ENCODE measurements around the gene ADARB2. TPM values are rescaled to one million over a fixed set of nuclear protein-coding genes. Genes with fewer than 3 reads are reported as not detected.
"Not testable (repeated sequence)": the region's sequence is repeated elsewhere in the genome, so short reads cannot be mapped to it uniquely, and the experiment has no call there.

ADARB2 gene
- total RNA-seq, 3 donors from 2014 or later, result 0.03 to 0.05 TPM; not detected in 1

DNA sequence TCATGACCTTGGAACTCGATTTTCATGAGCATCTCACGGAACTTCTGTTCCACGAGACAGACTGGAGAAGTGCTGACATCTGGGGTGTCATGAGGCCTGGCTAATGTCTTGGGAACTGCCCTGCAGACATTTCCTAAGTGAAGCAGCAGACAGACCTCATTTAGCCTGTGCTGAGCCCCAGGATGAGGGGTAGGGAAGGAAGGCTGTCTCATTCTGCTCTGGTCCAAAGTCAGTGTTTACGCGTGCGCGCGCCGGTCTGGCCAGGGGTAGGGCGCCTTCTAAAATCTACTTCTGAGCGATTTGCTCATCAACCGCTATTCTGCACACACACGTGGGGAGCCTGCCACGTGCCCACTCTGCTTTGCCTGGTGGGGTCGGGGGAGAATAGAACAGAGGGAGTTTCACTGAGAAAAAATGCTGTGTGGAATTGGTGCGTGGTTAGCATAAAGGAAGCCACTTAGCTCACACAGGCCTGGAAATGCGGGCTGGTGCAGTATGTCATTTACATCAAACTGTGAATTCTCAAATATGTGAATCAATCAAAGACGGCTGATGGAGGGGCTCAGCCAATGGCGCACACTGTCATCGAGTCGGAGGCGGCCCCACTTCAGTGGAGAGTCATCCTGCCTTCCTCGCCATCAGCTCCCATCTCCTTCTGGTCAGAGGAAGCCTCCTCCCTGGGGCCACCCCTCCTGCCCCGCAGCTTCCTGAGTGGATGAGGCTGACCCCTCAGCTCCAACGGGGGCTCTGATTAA is 335.1 kb downstream of the ADARB2 start:
- no peak for DNase-seq
- H3K4me1 Mint-ChIP-seq (ENCODE audit: low read depth), result no peaks in the 10 kb centered on the region
- peaks cover 23% of the 10 kb centered on the region for H3K27me3 Mint-ChIP-seq (ENCODE audit: low read depth)
- ATAC-seq, result no peak
- H3K4me3 Mint-ChIP-seq, result no peak overlapping the region
- no peaks in the 10 kb centered on the region for H3K9me3 Mint-ChIP-seq
- no peaks in the 10 kb centered on the region for H3K36me3 Mint-ChIP-seq (ENCODE audit: insufficient read depth)

- Mint-ChIP-seq H3K9me3 (no peaks in the 10 kb centered on the region), H3K36me3 (ENCODE audit: insufficient read depth) (no peaks in the 10 kb centered on the region)
Observed at GRCh38 chr10:1401071-1401965, 336.0 kb downstream of the ADARB2 start.

GRCh38 chr10:1400101-1401070 is 336.9 kb downstream of the ADARB2 start:
- H3K36me3 Mint-ChIP-seq (ENCODE audit: insufficient read depth), result no peaks in the 10 kb centered on the region
- no peaks in the 10 kb centered on the region for H3K9me3 Mint-ChIP-seq
- peaks cover 19% of the 10 kb centered on the region for H3K27me3 Mint-ChIP-seq (ENCODE audit: low read depth)
- no peak overlapping the region for H3K4me3 Mint-ChIP-seq
- no peak for DNase-seq
- no peak for ATAC-seq
- H3K4me1 Mint-ChIP-seq (ENCODE audit: low read depth), result no peaks in the 10 kb centered on the region

More at GRCh38 chr10:1401071-1401965, 336.0 kb downstream of the ADARB2 start:
- H3K4me1 Mint-ChIP-seq (ENCODE audit: low read depth), result no peaks in the 10 kb centered on the region
- DNase-seq, result no peak
- peaks cover 23% of the 10 kb centered on the region for H3K27me3 Mint-ChIP-seq (ENCODE audit: low read depth)
- H3K4me3 Mint-ChIP-seq, result no peak overlapping the region
- no peak for ATAC-seq

- Mint-ChIP-seq H3K4me1 (ENCODE audit: low read depth) (no peaks in the 10 kb centered on the region), H3K36me3 (ENCODE audit: insufficient read depth) (no peaks in the 10 kb centered on the region), H3K27me3 (ENCODE audit: low read depth) (peaks cover 19% of the 10 kb centered on the region), H3K9me3 (no peaks in the 10 kb centered on the region), H3K4me3 (no peak overlapping the region)
- DNase-seq (no peak), ATAC-seq (no peak)
Observed at GRCh38 chr10:1399431-1400100, 337.8 kb downstream of the ADARB2 start.

DNA sequence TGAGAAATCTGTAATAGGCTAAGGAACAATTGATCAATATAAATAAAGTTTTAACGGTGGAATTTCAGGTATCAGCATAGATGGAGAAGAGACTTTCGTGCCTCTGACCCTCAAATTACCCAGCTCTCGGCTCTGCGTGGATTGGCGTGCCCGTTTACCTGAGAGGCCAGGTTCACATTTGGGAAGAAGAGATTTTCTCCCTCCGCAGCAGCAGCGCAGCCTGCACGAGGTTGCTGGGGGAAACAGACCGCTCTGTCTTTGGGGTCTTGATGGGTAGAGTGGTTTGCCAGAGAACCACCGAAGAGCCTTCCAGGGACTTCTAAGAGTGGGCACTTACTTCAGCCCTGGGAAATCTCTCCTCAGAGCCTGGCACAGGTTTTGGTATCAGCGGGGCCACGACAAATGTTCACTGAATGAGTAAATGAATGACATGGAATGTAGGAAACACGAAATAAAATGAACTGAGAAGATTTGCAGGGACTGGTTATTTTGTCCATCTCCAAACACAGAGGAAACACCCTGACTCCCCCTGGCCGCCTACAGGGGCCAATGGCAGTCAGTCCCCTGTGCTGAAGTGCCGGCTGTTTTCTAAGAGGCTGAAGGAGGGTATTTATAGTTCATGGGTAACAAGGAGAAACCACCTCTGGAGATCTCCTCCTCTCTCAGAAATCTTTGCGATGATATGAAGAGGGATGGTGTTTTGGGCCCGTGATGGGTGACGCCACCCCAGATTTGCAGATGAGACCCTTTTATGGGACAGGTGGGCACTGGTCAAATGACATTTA is 338.5 kb downstream of the ADARB2 start:
- no peak for DNase-seq
- H3K27me3 Mint-ChIP-seq (ENCODE audit: low read depth), result peaks cover 19% of the 10 kb centered on the region
- no peaks in the 10 kb centered on the region for H3K4me1 Mint-ChIP-seq (ENCODE audit: low read depth)
- ATAC-seq, result no peak
- no peaks in the 10 kb centered on the region for H3K9me3 Mint-ChIP-seq
- H3K36me3 Mint-ChIP-seq (ENCODE audit: insufficient read depth), result no peaks in the 10 kb centered on the region
- H3K4me3 Mint-ChIP-seq, result no peak overlapping the region

DNA sequence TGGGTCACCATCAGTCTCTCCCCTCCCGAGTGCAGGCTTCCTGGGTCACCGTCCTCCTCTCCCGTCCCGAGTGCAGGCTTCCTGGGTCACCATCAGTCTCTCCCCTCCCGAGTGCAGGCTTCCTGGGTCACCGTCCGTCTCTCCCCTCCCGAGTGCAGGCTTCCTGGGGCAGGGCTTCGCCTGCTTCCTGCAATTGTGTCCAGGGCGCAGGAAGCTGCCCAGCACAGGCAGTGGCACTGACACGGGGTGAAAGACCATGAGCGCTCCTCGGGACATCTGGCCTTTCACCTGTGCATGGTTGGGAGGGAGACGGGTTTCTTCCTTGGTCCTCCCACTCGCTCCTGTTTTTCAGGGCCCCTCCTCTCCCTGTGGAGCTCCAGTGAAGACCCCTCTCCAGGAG is 339.2 kb downstream of the ADARB2 start:
- H3K4me1 Mint-ChIP-seq (ENCODE audit: low read depth); H3K36me3 Mint-ChIP-seq (ENCODE audit: insufficient read depth); H3K9me3 Mint-ChIP-seq; ATAC-seq; DNase-seq; H3K4me3 Mint-ChIP-seq: not testable (repeated sequence)
- H3K27me3 Mint-ChIP-seq (ENCODE audit: low read depth), result peaks cover 15% of the 10 kb centered on the region

GRCh38 chr10:1396297-1396635 is 341.1 kb downstream of the ADARB2 start:
- DNase-seq (no peak), ATAC-seq (no peak)
- Mint-ChIP-seq H3K9me3 (no peaks in the 10 kb centered on the region), H3K36me3 (ENCODE audit: insufficient read depth) (no peaks in the 10 kb centered on the region), H3K4me3 (no peak overlapping the region), H3K4me1 (ENCODE audit: low read depth) (no peaks in the 10 kb centered on the region), H3K27me3 (ENCODE audit: low read depth) (peaks cover 14% of the 10 kb centered on the region)

GRCh38 chr10:1395481-1396296 is 341.6 kb downstream of the ADARB2 start:
- Mint-ChIP-seq H3K36me3 (ENCODE audit: insufficient read depth) (no peaks in the 10 kb centered on the region), H3K4me3 (no peak overlapping the region), H3K9me3 (no peaks in the 10 kb centered on the region), H3K27me3 (ENCODE audit: low read depth) (peaks cover 12% of the 10 kb centered on the region), H3K4me1 (ENCODE audit: low read depth) (no peaks in the 10 kb centered on the region)
- DNase-seq (no peak), ATAC-seq (no peak)

- H3K4me1 Mint-ChIP-seq (ENCODE audit: low read depth), result no peaks in the 10 kb centered on the region
- DNase-seq (no peak), ATAC-seq (no peak)
- no peak overlapping the region for H3K4me3 Mint-ChIP-seq
- H3K9me3 Mint-ChIP-seq, result no peaks in the 10 kb centered on the region
- no peaks in the 10 kb centered on the region for H3K36me3 Mint-ChIP-seq (ENCODE audit: insufficient read depth)
- peaks cover 10% of the 10 kb centered on the region for H3K27me3 Mint-ChIP-seq (ENCODE audit: low read depth)
Observed at GRCh38 chr10:1395025-1395480, 342.3 kb downstream of the ADARB2 start.

- Mint-ChIP-seq H3K27me3 (ENCODE audit: low read depth) (peaks cover 6% of the 10 kb centered on the region), H3K4me3 (no peak overlapping the region), H3K4me1 (ENCODE audit: low read depth) (no peaks in the 10 kb centered on the region), H3K36me3 (ENCODE audit: insufficient read depth) (no peaks in the 10 kb centered on the region), H3K9me3 (no peaks in the 10 kb centered on the region)
- DNase-seq, result no peak
- ATAC-seq, result no peak
Observed at GRCh38 chr10:1394155-1394912, 343.0 kb downstream of the ADARB2 start.

GRCh38 chr10:1393481-1393880 is 343.8 kb downstream of the ADARB2 start:
- DNase-seq (no peak), ATAC-seq (no peak)
- no peaks in the 10 kb centered on the region for H3K4me1 Mint-ChIP-seq (ENCODE audit: low read depth)
- no peaks in the 10 kb centered on the region for H3K36me3 Mint-ChIP-seq (ENCODE audit: insufficient read depth)
- H3K9me3 Mint-ChIP-seq, result no peaks in the 10 kb centered on the region
- no peaks in the 10 kb centered on the region for H3K27me3 Mint-ChIP-seq (ENCODE audit: low read depth)
- no peak overlapping the region for H3K4me3 Mint-ChIP-seq

- H3K9me3 Mint-ChIP-seq, result no peaks in the 10 kb centered on the region
- ATAC-seq (no peak), DNase-seq (no peak)
- H3K4me1 Mint-ChIP-seq (ENCODE audit: low read depth), result no peaks in the 10 kb centered on the region
- H3K4me3 Mint-ChIP-seq, result no peak overlapping the region
- no peaks in the 10 kb centered on the region for H3K36me3 Mint-ChIP-seq (ENCODE audit: insufficient read depth)
- no peaks in the 10 kb centered on the region for H3K27me3 Mint-ChIP-seq (ENCODE audit: low read depth)
Observed at GRCh38 chr10:1392127-1392526, 345.2 kb downstream of the ADARB2 start.
